ENCODE results near the gene SLCO6A1. TPM values are rescaled to one million over a fixed set of nuclear protein-coding genes. Genes with fewer than 3 reads are reported as not detected.

SLCO6A1 gene
- total RNA-seq, 4 donors from 2014 or later = not detected

GRCh38 chr5:102531506-102531905 lies 32.7 kb upstream of the SLCO6A1 start:
- DNase-seq (ENCODE audit: low spot score in 2 of 2) = no peak
- H3K27me3 ChIP-seq = no peaks in the 10 kb centered on the region
- H3K36me3 ChIP-seq = no peaks in the 10 kb centered on the region
- H3K9me3 ChIP-seq = no peaks in the 10 kb centered on the region
- 68 to 82% methylated on average over 1 of the region's 1 CpG for WGBS, 2 donors
- no peak overlapping the region for H3K4me3 ChIP-seq
- H3K4me1 ChIP-seq = peaks cover 0 to 19% (median 2%) of the 10 kb centered on the region in 4 donors
- no peak overlapping the region for H3K27ac ChIP-seq
- TF ChIP-seq POLR2A (IDR thresholded peaks at IDR 0.05) (no peak), EP300 (IDR thresholded peaks at IDR 0.05) (peak in 1 of 2 donors; percentile 49)
- TF ChIP-seq, protein P1, sequence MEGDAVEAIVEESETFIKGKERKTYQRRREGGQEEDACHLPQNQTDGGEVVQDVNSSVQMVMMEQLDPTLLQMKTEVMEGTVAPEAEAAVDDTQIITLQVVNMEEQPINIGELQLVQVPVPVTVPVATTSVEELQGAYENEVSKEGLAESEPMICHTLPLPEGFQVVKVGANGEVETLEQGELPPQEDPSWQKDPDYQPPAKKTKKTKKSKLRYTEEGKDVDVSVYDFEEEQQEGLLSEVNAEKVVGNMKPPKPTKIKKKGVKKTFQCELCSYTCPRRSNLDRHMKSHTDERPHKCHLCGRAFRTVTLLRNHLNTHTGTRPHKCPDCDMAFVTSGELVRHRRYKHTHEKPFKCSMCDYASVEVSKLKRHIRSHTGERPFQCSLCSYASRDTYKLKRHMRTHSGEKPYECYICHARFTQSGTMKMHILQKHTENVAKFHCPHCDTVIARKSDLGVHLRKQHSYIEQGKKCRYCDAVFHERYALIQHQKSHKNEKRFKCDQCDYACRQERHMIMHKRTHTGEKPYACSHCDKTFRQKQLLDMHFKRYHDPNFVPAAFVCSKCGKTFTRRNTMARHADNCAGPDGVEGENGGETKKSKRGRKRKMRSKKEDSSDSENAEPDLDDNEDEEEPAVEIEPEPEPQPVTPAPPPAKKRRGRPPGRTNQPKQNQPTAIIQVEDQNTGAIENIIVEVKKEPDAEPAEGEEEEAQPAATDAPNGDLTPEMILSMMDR (IDR thresholded peaks at IDR 0.05) = no peak

DNA sequence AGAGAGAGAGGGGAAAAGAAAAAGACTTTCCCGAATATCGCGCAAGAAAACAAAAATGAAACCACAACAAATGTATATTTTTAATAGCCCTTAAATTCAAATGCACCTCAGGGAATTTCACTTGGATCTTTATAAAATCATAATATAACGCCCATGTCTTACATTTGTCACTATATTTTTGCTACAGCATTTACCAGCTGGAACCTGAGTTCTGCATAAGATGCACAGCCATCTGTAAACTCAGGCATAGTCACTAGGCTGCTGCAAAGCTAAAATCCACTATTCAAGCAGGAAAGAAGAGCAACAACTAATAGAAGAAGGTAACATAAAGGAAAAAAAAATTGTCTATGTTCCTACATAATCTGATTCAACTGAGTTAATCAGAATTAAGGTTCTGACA lies 30.6 kb upstream of the SLCO6A1 start:
- TF ChIP-seq POLR2A (IDR thresholded peaks at IDR 0.05) (no peak), EP300 (IDR thresholded peaks at IDR 0.05) (no peak)
- TF ChIP-seq, protein P1 (IDR thresholded peaks at IDR 0.05) = no peak
- H3K36me3 ChIP-seq = no peaks in the 10 kb centered on the region
- H3K4me3 ChIP-seq = peak overlapping the region in 1 of 4 donors; percentile 11
- no peaks in the 10 kb centered on the region for H3K27me3 ChIP-seq
- no peak overlapping the region for H3K27ac ChIP-seq
- H3K9me3 ChIP-seq = peaks cover 0 to 6% (median 0%) of the 10 kb centered on the region in 4 donors
- H3K4me1 ChIP-seq = peaks cover 0 to 19% (median 2%) of the 10 kb centered on the region in 4 donors
- 60 to 61% methylated on average over 4 of the region's 4 CpGs for WGBS, 2 donors
- no peak for DNase-seq (ENCODE audit: low spot score in 2 of 2)

- Histone ChIP-seq H3K9me3 (peaks cover 0 to 10% (median 0%) of the 10 kb centered on the region in 4 donors), H3K4me3 (peak overlapping the region in 1 of 4 donors; percentile 11), H3K27me3 (no peaks in the 10 kb centered on the region), H3K27ac (no peak overlapping the region), H3K4me1 (peaks cover 0 to 19% (median 2%) of the 10 kb centered on the region in 4 donors), H3K36me3 (no peaks in the 10 kb centered on the region)
- no peak for DNase-seq (ENCODE audit: low spot score in 2 of 2)
- TF ChIP-seq POLR2A (IDR thresholded peaks at IDR 0.05) = no peak
- TF ChIP-seq EP300 (IDR thresholded peaks at IDR 0.05) = no peak
- TF ChIP-seq, protein P1 (IDR thresholded peaks at IDR 0.05) = no peak
Measured at GRCh38 chr5:102529031-102529430, 30.2 kb upstream of the SLCO6A1 start.

DNA sequence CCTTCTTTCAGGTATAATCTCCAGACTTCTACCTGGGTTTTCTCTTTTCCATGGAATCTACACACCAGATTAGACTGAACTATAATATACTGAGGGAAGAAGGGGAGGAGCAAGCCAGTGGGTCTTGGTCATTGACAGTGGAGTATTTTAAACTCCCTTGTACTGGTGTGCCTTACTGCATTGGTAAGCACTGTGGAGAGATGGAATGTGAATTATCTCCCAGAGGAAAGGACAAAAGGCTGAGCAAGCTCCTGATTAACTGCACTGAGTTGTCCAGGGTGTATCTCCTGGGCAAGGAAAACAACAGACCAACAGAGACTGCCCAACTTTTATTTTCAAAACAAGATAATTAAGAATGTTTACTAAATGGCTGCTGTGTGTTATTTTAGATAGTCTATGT lies 29.8 kb upstream of the SLCO6A1 start:
- no peaks in the 10 kb centered on the region for H3K27me3 ChIP-seq
- no peak for TF ChIP-seq POLR2A (IDR thresholded peaks at IDR 0.05)
- H3K36me3 ChIP-seq = no peaks in the 10 kb centered on the region
- H3K4me1 ChIP-seq = peaks cover 0 to 19% (median 2%) of the 10 kb centered on the region in 4 donors
- no peak overlapping the region for H3K27ac ChIP-seq
- peaks cover 0 to 13% (median 0%) of the 10 kb centered on the region in 4 donors for H3K9me3 ChIP-seq
- no peak overlapping the region for H3K4me3 ChIP-seq
- DNase-seq (ENCODE audit: low spot score in 2 of 2) = no peak

- H3K27ac ChIP-seq = no peak overlapping the region
- peaks cover 0 to 19% (median 2%) of the 10 kb centered on the region in 4 donors for H3K4me1 ChIP-seq
- no peaks in the 10 kb centered on the region for H3K27me3 ChIP-seq
- DNase-seq (ENCODE audit: low spot score in 2 of 2) = no peak
- H3K36me3 ChIP-seq = no peaks in the 10 kb centered on the region
- peaks cover 0 to 13% (median 0%) of the 10 kb centered on the region in 4 donors for H3K9me3 ChIP-seq
- WGBS, 2 donors = 58 to 61% methylated on average over 1 of the region's 1 CpG
- no peak overlapping the region for H3K4me3 ChIP-seq
- TF ChIP-seq EP300 (IDR thresholded peaks at IDR 0.05) = no peak
Measured at GRCh38 chr5:102527547-102527946, 28.7 kb upstream of the SLCO6A1 start.

- 68 to 77% methylated on average over 3 of the region's 3 CpGs for WGBS, 2 donors
- no peaks in the 10 kb centered on the region for H3K27me3 ChIP-seq
- H3K36me3 ChIP-seq = no peaks in the 10 kb centered on the region
- TF ChIP-seq POLR2A (IDR thresholded peaks at IDR 0.05) = no peak
- TF ChIP-seq, protein P1 (IDR thresholded peaks at IDR 0.05) = no peak
- TF ChIP-seq EP300 (IDR thresholded peaks at IDR 0.05) = no peak
- peaks cover 0 to 13% (median 0%) of the 10 kb centered on the region in 4 donors for H3K9me3 ChIP-seq
- no peak overlapping the region for H3K4me3 ChIP-seq
- peaks cover 0 to 3% (median 0%) of the 10 kb centered on the region in 4 donors for H3K4me1 ChIP-seq
- H3K27ac ChIP-seq = no peak overlapping the region
- no peak for DNase-seq (ENCODE audit: low spot score in 2 of 2)
Measured at GRCh38 chr5:102523541-102524175, 24.9 kb upstream of the SLCO6A1 start.

All from tibial nerve (tissue), 4 donors.